Spleen (tissue), 11 donors: ENCODE measurements around the gene PRR29. TPM values are rescaled to one million over a fixed set of nuclear protein-coding genes. Genes with fewer than 3 reads are reported as not detected.

Source experiments
- DNase-seq: peaks from one replicate; pipeline ENCODE4 v3.0.0-alpha.2; 2020
- H3K27ac ChIP-seq, 8 donors: fragments of 200-600 bp; sonication (generic) in 7 of 8; 1 replicate in 4 of 8; 2 replicates in 4 of 8; pipeline versions ENCODE4 v1.5.0 to v1.8.0; 2016 to 2021; ENCODE audit warnings: inconsistent platforms in 4 of 8, mild to moderate bottlenecking in 4 of 8, moderate library complexity in 1 of 8
- H3K27me3 ChIP-seq, 7 donors: fragments of 200-600 bp; sonication (generic) in 6 of 7; replicated peaks in 1 of 7; 1 replicate in 4 of 7; 2 replicates in 3 of 7; pipeline versions ENCODE4 v1.5.0 to v1.8.0; 2016 to 2021; ENCODE audit warnings: inconsistent platforms in 3 of 7, mild to moderate bottlenecking in 1 of 7
- H3K36me3 ChIP-seq, 6 donors: fragments of 200-600 bp; sonication (generic) in 5 of 6; 1 replicate in 4 of 6; 2 replicates in 2 of 6; pipeline versions ENCODE4 v1.5.0 to v1.8.0; 2016 to 2021; ENCODE audit warnings: inconsistent platforms in 2 of 6
- H3K4me1 ChIP-seq, 6 donors: fragments of 200-600 bp; sonication (generic) in 5 of 6; 1 replicate in 3 of 6; 2 replicates in 3 of 6; pipeline versions ENCODE4 v1.5.0 to v1.8.0; 2016 to 2021; ENCODE audit warnings: inconsistent platforms in 3 of 6
- H3K4me3 ChIP-seq, 8 donors: fragments of 200-600 bp; sonication (generic) in 7 of 8; 1 replicate in 4 of 8; 2 replicates in 4 of 8; pipeline versions ENCODE4 v1.5.0 to v1.8.0; 2016 to 2021; ENCODE audit warnings: inconsistent platforms in 4 of 8, mild to moderate bottlenecking in 4 of 8, moderate library complexity in 2 of 8
- H3K9me3 ChIP-seq, 8 donors: fragments of 200-600 bp; sonication (generic) in 7 of 8; 1 replicate in 4 of 8; 2 replicates in 4 of 8; pipeline versions ENCODE4 v1.5.0 to v1.8.0; 2016 to 2021; ENCODE audit warnings: inconsistent platforms in 4 of 8
- POLR2A ChIP-seq, 3 donors: fragments of 450-650 bp; IDR thresholded peaks; one replicate each; pipeline ENCODE4 v1.5.1; 2017; ENCODE audit warnings: antibody characterized with exemption in 3 of 3, mild to moderate bottlenecking in 1 of 3
- POLR2AphosphoS5 ChIP-seq, 3 donors: sonication (generic); formaldehyde crosslinking; IDR thresholded peaks; one replicate each; pipeline ENCODE4 v1.5.1; 2017; ENCODE audit warnings: antibody characterized with exemption in 3 of 3
- WGBS, 5 donors: extraction: QIAGEN DNeasy Blood & Tissue Kit in 3 of 5; methylation state at CpG; one replicate each; pipeline versions ENCODE4 v1.1.5 to v1.1.7; 2013 to 2018; 5-methylcytosine and 5-hydroxymethylcytosine counted together
- intact Hi-C: fragments of 100-400 bp; cut with DNase I; formaldehyde crosslinking; loops from one replicate; pipeline ENCODE4 v1.15.0; 2023; ENCODE audit warnings: low total_unique reads
- polyA plus RNA-seq, 3 donors: library from polyadenylated mRNA; stranded (reverse); fragments of 200-250 nt; gene quantifications; one replicate each; pipeline ENCODE4 v1.2.1, GENCODE V29; 2013
- total RNA-seq, 7 donors: library from RNA; depleted of rRNA in 3 of 7; stranded (reverse); fragments of >200 nt in 3 of 7; fragmentation: NEBNext Ultra II Directional in 4 of 7; extraction: Animal tissue kit (Norgen Biotek cat#: 25700) in 4 of 7; gene quantifications; one replicate each; pipeline versions ENCODE4 v1.1.0 to v1.2.1, GENCODE V29; 2016 to 2021
- TF ChIP-seq, protein P1 (sequence below), 11 experiments: fragments of 200-600 bp in 7 of 11; fragments of 450-650 bp in 4 of 11; sonication (generic) in 4 of 11; IDR thresholded peaks in 8 of 11; conservative IDR thresholded peaks in 3 of 11; 1 replicate in 7 of 11; 2 replicates in 4 of 11; pipeline versions ENCODE4 v1.4.0 to v1.8.0; 2016 to 2021; ENCODE audit warnings: antibody characterized with exemption in 11 of 11, inconsistent platforms in 4 of 11, mild to moderate bottlenecking in 1 of 11
- donor health status: healthy with polysubstance abuse.
- donor health status: DM: no; HTN: no; CAD: no; lungs with moderate emphysema.
- donor health status: DM: no; HTN: no; CAD: no.
- donor health status: Bipolar disorder and iron deficiency.
- donor health status: healthy.
- donor health status: DM: no; HTN: no; CAD: no.
- donor health status: DM: yes; HTN: yes; CAD: no.

PRR29 gene
- total and polyA plus RNA-seq, 10 donors = 0.65 to 9.1 (median 3.4) TPM

DNA sequence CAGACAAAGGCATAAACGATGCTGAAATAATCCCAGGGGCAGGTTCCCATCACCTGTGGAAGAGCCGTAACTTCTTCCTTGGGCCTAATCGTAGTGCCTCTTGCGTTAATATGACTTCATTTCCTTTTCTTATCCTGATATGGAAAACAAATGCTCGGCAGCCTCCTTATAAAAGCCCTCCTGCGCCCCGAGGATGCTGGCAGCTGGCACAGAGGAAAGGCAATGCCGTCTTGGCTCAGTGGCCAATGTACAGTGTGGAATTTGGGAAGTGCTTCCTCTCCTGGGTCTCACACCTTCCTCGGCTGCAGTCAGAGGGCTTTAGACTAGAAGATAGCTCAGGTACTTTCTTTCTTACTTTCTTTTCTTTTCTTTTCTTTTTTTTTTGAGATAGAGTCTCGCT lies 28.9 kb upstream of the PRR29 start:
- intact Hi-C loops = no loop called here
- Histone ChIP-seq H3K27ac (no peak overlapping the region), H3K36me3 (no peaks in the 10 kb centered on the region), H3K4me1 (peaks cover 0 to 17% (median 4%) of the 10 kb centered on the region in 6 donors), H3K27me3 (no peaks in the 10 kb centered on the region), H3K4me3 (no peak overlapping the region), H3K9me3 (no peaks in the 10 kb centered on the region)
- TF ChIP-seq POLR2A (IDR thresholded peaks at IDR 0.05) = no peak
- no peak for TF ChIP-seq POLR2AphosphoS5 (IDR thresholded peaks at IDR 0.05)
- TF ChIP-seq, protein P1, sequence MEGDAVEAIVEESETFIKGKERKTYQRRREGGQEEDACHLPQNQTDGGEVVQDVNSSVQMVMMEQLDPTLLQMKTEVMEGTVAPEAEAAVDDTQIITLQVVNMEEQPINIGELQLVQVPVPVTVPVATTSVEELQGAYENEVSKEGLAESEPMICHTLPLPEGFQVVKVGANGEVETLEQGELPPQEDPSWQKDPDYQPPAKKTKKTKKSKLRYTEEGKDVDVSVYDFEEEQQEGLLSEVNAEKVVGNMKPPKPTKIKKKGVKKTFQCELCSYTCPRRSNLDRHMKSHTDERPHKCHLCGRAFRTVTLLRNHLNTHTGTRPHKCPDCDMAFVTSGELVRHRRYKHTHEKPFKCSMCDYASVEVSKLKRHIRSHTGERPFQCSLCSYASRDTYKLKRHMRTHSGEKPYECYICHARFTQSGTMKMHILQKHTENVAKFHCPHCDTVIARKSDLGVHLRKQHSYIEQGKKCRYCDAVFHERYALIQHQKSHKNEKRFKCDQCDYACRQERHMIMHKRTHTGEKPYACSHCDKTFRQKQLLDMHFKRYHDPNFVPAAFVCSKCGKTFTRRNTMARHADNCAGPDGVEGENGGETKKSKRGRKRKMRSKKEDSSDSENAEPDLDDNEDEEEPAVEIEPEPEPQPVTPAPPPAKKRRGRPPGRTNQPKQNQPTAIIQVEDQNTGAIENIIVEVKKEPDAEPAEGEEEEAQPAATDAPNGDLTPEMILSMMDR (IDR thresholded peaks at IDR 0.05 in 8 of 11, conservative IDR thresholded peaks at IDR 0.05 in 3 of 11) = no peak
- WGBS, 5 donors = 67 to 77% (median 76%) methylated on average over 10 of the region's 10 CpGs
- no peak for DNase-seq

DNA sequence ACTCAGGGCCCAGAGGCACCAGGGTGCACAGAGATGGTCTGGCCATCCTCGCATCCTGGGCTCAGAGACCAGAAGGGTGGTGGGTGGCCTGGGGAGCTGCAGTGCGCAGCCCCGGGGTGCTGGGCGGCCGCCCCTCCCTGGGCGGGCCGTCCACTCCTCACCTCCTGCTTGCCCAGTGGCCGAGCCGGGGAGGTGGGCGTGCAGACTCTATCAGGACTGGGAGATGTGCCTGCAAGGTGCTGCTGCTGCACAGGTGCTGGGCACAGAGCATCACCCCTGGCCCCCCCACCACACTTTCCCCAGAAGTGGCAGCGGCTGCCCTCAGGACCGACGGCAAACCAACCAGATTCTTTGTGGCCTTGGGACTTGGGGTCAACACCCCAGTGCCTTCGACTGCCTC lies 25.4 kb upstream of the PRR29 start, which contains the start of gene SCN4A:
TSS of gene SCN4A (minus strand) at position 123 of the 400 bp plus-strand sequence. CDS start at position 46, 77 bp downstream.
- no peaks in the 10 kb centered on the region for H3K27me3 ChIP-seq
- H3K4me3 ChIP-seq = no peak within 1 kb of the TSS
- H3K36me3 ChIP-seq = no peaks in the 10 kb centered on the region
- H3K4me1 ChIP-seq = no peaks in the 10 kb centered on the region
- intact Hi-C loops = no loop called here
- TF ChIP-seq POLR2AphosphoS5 (IDR thresholded peaks at IDR 0.05) = no peak
- no peak for DNase-seq
- H3K27ac ChIP-seq = no peak within 1 kb of the TSS
- WGBS, 5 donors = 89 to 96% (median 94%) methylated on average over 7 to 14 of the region's 14 CpGs
- no peaks in the 10 kb centered on the region for H3K9me3 ChIP-seq

DNA sequence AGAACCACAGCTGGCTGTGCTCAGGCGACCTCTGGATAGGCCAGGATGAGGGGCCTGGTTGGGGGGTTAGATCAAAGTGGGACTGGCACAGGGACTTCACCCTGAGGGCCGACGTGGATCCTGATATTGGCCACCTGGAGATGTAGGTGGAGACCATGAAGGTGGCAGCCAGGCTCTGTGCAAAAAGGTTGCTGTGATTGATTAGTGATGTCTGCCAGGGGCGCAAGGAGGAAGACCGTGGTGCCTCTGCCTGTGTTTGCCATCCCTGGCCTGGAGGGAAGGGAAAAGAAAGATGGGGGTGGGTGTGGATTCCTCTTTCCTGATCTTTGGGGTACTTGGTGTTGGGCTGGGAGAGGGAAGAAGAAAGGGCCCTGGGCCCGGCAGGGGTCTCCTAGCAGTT lies 24.9 kb upstream of the PRR29 start:
- 84 to 96% (median 91%) methylated on average over 5 to 6 of the region's 6 CpGs for WGBS, 5 donors
- DNase-seq = no peak

DNA sequence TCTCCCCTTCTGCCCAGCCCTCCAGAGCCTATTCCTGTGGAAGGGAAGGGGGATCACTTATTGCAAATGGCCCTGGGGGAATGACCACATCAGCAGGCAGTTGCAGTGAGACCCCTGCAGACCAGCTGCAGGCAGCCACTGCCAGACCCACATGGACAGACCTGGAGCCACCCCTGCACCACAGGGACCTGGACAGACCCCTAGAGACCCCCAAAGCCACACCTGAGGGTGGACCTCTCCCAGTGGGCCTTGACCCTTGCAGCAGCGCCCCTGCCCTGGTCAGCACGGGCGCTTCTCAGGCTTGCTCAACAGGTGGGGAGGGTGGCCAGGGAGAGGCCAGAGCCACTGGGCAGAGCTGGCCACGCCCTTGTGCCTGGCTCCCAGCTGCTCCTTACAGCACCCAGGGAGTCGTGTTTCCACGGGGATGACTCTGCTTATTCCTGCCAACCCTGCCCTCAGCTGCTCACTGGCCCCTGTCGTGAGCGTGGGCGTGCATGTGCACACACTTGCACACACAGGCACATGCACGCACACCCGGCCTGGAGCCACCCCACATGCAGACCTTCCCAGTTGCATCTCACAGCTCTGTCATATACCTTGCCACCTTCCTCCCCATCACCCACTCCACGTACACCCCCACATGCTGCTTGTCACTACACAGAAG lies 24.1 kb upstream of the PRR29 start:
- no peak for TF ChIP-seq POLR2AphosphoS5 (IDR thresholded peaks at IDR 0.05)
- TF ChIP-seq POLR2A (IDR thresholded peaks at IDR 0.05) = no peak
- TF ChIP-seq, protein P1 (IDR thresholded peaks at IDR 0.05 in 8 of 11, conservative IDR thresholded peaks at IDR 0.05 in 3 of 11) = no peak
- WGBS, 5 donors = 82 to 90% (median 85%) methylated on average over 6 to 12 of the region's 12 CpGs
- H3K36me3 ChIP-seq = no peaks in the 10 kb centered on the region
- no peaks in the 10 kb centered on the region for H3K27me3 ChIP-seq
- H3K27ac ChIP-seq = no peak overlapping the region
- no peaks in the 10 kb centered on the region for H3K9me3 ChIP-seq
- no peak for DNase-seq
- H3K4me1 ChIP-seq = peaks cover 0 to 8% (median 0%) of the 10 kb centered on the region in 6 donors
- intact Hi-C loops = no loop called here
- no peak overlapping the region for H3K4me3 ChIP-seq

More for the DNA sequence above, 24.9 kb upstream of the PRR29 start:
- H3K36me3 ChIP-seq = no peaks in the 10 kb centered on the region
- H3K27ac ChIP-seq = no peak overlapping the region
- intact Hi-C loops = no loop called here
- H3K4me3 ChIP-seq = no peak overlapping the region
- no peaks in the 10 kb centered on the region for H3K27me3 ChIP-seq
- H3K4me1 ChIP-seq = no peaks in the 10 kb centered on the region
- no peaks in the 10 kb centered on the region for H3K9me3 ChIP-seq
- TF ChIP-seq POLR2A (IDR thresholded peaks at IDR 0.05) = no peak
- TF ChIP-seq, protein P1 (IDR thresholded peaks at IDR 0.05 in 8 of 11, conservative IDR thresholded peaks at IDR 0.05 in 3 of 11) = no peak
- TF ChIP-seq POLR2AphosphoS5 (IDR thresholded peaks at IDR 0.05) = no peak
